DMS114 treated with DMSO at 0.1 percent for 48 hours (cell line): ENCODE data around the gene MPO.
A peak's percentile ranks its signal among the peaks of the same experiment; 100 is the strongest.

Experiments
- DNase-seq: peaks from one replicate; lab custom pipeline; 2025; ENCODE audit not compliant: unreplicated experiment; lab: John Stamatoyannopoulos, UW

The MPO gene

DNA sequence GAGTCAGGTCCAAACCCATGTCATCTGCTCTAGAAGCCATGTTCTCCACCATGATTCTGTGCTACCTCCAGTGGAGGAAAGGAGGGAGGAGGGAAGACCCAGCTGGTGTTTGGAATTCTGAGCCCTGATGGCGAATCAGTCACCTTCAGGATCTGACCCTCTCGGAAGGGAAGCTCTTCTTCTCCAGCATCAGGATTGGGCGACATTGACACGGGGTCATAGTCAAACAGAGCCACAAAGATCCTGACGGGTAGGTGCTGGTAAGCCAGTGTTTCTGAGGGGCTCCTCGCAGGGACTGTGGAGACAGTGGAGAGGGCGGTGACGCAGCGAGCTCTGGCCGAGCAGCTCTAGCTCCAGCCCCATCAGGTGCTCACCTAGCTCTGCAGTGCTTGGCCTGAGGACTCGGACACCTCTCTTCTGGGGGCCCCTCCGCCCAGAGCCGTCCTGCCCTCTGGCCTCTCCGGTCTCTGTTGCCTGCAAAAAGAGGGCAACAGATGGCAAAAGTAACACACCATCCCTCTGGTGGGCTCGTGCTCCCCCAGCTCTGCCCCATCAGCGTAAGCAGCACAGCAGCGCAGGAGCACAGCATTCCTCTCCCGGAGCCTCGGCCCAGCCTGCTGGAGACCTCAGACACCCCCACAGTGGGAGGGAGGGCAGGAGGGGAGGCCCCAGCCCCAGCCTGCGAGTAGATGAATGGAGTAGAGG, 26.9 kb upstream of the MPO start:
- no peak for DNase-seq

- no peak for DNase-seq
These were observed 25.6 kb upstream of the MPO start for GRCh38 chr17:58306131-58306951.

GRCh38 chr17:58305626-58306025, 24.9 kb upstream of the MPO start:
- no peak for DNase-seq

DNA sequence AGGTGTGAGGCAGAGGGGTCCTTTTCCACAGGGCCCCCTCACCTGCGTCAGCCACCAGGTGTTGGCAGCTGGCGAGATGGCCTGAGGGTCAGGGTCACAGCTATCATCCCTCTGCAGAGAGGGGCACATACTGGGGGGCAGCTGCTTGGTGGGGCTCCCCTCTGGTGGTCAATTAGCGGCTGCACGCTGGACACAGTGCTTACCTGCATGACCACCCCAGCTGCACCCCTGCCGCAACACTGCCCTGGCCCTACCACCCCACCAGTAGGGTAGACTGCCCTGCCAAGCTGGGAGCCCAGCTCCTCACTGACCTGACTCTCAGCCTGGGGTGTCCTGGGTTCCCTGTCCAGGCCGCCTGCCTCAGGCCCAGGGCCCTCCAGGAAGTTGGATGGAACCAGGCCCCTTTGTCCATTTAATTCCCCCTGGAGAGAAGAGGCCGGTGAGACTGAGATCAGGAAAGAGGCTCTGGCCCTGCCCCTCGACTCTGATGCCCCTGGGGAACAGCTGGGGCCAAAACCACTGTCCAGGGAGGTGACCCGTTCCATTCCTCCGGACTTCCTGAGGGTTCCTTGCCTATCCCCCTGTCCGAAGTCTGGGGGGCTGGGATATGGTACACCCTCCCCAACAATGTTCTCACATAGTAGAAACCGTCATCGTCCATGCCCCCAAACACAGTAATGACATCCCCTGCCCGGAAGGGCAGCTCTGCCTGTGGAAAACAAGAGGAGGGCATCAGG, 24.2 kb upstream of the MPO start:
- DNase-seq, result no peak

DNA sequence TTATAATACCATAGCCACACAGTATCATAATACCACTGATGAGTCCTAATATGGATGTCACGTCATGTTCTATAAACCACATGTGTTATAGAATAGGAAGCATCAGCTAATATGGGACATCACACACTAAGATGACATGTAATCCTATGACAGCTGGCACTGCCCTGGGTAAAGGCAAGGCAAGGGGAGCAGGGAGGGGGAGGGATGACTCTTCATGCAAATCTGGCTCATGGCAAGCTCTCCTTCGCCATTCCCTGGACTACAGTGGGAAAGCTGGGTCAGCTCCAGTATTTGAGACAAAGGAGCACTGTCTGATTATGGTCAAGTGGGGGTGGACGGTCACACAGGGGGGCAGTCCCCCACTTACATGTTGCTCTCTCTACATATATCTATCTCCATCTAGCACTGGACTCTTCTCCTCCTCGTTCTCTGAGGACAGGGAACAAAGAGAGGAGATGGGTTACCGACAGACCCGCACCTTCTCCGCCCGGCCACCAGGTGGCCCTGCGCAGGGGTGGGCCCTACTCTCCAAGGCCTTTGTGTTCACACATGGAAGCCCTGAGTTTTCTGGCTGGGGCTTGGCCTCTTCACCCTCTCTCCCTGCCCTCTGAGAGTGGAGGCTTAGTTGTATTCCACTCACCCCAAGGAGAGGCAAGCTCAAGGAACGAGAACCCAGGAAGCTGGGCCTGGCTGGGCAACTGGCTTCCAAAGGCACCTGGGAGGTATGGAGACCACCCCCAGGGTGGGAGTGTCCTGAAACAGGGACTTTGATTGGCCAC, 23.4 kb upstream of the MPO start:
- peak; percentile 28 for DNase-seq

DNA sequence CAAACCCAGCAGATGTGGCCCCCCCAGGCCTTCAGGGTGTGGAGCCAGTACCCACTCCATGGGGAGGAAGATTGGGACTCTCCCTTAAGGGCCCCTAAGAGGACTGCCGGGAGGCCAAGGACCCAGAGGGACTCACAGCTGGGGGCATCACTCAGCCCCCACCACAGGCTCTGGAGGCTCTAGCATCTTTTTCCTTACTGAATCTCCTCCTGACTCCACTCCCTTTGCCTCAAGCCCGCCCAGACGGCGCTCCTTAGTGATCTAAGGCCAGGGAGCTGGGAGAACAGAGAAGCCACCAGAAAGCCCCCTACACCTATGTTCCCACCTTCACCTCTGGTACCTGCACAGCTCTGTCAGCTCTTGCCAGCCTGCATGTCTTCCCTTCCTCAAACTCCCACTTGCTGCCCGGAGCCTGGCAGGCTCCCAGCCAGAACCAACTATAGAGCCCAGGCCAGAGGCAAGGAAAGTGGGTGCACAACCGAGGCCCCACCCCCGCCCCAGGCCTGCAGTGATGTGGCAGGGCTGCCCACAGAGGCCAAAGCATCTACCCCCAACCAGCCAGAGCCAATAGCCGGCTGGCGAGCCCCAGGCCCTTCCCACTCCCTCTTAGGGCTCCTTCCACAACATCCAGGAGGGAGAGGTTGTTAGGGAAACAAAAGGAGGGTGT, 22.3 kb upstream of the MPO start:
- DNase-seq, result no peak

DNA sequence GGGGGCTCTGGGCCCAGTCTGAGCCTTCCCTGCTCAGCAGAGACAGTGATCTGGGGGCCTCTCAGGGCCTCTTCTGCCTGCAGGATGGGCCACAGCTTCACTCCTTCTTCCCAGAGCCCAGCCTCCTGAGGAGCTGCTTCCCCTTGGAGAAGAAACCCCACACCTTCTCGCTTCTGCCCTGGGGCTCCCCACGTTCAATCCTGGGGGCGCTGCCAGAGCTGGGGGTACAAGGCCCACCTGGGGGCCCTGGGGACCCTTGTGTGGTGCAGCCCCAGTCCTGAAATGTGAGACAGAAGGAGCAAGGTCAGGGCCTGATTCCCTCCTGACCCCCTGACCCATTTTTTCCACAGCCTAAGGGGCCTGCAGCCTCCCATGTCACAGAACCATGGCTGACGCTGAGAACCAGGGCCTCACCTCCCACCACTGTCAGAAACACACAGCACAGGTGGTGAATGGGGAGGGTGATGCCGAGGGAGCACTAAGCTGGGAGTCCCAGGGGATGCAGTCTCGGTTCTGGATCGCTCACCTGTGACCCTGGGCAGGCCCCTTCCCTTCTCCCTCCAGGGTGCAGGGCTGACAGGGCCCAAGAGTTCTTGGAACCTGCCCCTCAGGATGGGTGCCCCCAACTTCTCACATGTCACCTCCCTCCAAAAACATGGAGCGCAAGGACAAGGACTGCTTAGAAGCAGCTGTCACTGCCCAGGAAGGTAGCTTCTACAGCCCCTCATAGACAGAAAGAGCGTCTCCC, 21.6 kb upstream of the MPO start:
- no peak for DNase-seq

- DNase-seq, result no peak
These were observed 20.9 kb upstream of the MPO start for GRCh38 chr17:58301504-58302150.

DNA sequence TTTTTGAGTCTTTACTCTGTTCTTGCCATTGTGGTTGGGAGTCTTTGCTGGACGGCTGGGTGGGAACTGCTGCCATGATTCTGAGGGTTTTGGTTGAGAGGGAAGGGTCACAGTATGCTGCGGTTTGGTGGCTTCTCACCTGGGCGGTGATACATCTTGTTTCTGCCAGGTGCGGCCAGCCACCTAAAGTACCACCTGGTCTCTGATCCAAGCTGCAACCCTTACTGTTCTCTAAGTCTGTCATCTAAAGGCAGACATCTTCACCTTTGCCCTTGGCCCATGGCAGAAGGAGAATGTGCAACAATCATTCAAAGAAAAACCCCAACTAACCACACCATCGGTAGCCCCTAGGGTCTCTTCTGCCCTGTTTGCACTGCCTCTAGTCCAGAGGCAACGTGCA, 19.6 kb upstream of the MPO start:
- DNase-seq, result no peak

DNA sequence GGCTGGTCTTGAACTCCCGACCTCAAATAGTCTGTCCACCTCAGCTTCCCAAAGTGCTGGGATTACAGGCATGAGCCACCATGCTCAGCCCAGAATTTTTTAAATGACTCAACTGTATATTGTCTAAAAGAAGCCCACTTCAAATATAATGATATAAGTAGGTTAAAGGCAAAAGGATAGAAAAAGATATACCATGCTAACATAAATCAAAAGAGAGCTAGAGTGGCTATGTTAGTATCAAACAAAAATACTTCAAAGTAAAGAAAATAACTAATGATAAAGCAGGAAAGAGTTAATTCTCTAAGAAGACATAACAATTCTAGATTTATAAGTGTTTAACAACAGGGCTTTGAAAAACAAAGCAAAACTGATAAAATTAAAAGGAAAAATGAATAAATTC, 13.3 kb upstream of the MPO start:
- no peak for DNase-seq

- no peak for DNase-seq
These were observed 10.5 kb upstream of the MPO start for GRCh38 chr17:58291246-58291645.

DNA sequence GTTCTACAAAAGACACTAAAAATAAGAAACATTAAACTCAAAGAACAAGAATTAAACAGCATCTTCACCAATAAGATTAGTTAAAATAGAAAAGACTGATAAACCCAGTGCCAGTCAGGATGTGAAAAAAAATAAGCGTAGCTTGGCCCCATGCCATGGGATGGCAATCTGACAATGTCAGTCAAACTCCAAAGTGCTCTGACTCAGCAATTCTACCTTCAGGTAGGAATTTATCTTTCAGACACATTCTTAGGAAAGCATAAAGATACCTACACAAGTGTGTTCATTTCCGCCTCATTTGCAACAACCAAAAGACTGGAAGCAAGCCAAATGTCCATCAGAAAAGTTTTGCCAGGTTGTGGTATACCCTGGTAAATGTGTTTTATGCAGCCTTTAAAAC, 9.1 kb upstream of the MPO start:
- DNase-seq, result no peak

DNA sequence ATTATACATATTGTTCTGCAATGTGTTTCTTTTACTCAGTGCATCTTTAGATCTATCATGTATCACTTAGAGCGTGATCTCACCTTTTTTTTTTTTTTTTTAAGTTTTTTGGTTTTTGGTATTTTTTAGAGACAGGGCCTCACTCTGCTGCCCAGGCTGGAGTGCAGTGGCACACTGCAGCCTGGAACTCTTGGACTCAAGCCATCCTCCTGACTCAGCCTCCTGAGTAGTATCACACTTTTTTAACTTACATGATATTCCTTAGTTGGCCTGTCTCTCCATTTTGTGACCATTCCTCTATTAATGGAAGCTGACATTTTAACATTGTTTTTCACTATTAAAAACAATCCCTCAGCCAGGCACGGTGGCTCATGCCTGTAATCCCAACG, 4.7 kb upstream of the MPO start:
- DNase-seq, result no peak

- DNase-seq, result no peak
These were observed 4.1 kb upstream of the MPO start for GRCh38 chr17:58284613-58285421.

- DNase-seq, result no peak
These were observed 3.2 kb upstream of the MPO start for GRCh38 chr17:58283674-58284612.

GRCh38 chr17:58282442-58282841, 1.7 kb upstream of the MPO start:
- no peak for DNase-seq

DNA sequence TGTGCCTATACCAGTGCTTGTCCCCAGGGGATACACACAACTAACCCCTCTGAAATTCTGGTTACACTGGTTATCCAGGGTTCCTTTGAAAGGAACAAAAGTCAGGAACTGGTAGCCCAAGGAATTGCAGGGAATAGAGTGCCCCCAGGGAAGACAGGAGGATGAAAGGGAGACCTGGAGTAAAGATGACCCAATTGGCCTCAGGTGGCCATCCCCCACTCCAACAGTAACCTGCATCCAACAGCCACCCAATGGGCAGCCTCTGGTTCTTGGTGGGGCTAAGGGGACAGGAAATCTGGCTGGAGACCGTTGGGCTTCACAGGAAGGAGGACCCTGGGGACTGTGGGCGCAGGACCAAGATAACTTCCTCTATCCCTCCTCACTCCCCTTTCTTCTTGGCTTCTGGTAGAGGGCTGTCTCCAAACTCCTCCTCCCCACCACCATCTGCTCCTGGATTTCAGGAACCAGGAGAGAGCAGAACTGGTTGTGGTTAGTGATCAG, 826 bp upstream of the MPO start:
- DNase-seq, result no peak
